H1 (cell line): ENCODE data around the gene EHD2. TPM values are rescaled to one million over a fixed set of nuclear protein-coding genes. Genes with fewer than 3 reads are reported as not detected.

Source experiments
- CTCF ChIA-PET: fragments of 300-600 bp; sonication (Branson Sonifier 250); formaldehyde crosslinking; loops from one replicate; lab custom pipeline; 2021; ENCODE audit not compliant: partially characterized antibody; lab: Charles Lee
- POLR2A ChIA-PET: fragments of 300-600 bp; sonication (Branson Sonifier 250); formaldehyde crosslinking; loops from one replicate; lab custom pipeline; 2021; ENCODE audit warnings: inconsistent platforms; ENCODE audit not compliant: partially characterized antibody; lab: Charles Lee
- DNase-seq, 2 experiments: peaks; one replicate each; pipeline versions ENCODE4 v3.0.0 to v3.0.0-alpha.2; 2010 to 2022; ENCODE audit warnings: low spot score in 2 of 2, low read depth in 1 of 2, mixed read lengths in 1 of 2
- FAIRE-seq: peaks from 2 replicates; lab custom pipeline; 2011; peaks lifted over from hg19 to GRCh38; lab: Jason Lieb, UNC
- H2AFZ ChIP-seq: 2 replicates; pipeline ENCODE4 v1.8.1; 2012; ENCODE audit warnings: low read length, inconsistent platforms
- H2AK5ac ChIP-seq: 2 replicates; pipeline ENCODE4 v1.6.1; 2013; ENCODE audit warnings: low read depth, low read length
- H2BK120ac ChIP-seq: replicated peaks from 2 replicates; pipeline ENCODE3; 2013; ENCODE audit warnings: low read depth, low read length, inconsistent platforms
- H2BK12ac ChIP-seq: 2 replicates; pipeline ENCODE4 v1.6.1; 2013; ENCODE audit warnings: low read depth, low read length
- H2BK15ac ChIP-seq: 2 replicates; pipeline ENCODE4 v1.6.1; 2013; ENCODE audit warnings: low read length
- H2BK20ac ChIP-seq: 2 replicates; pipeline ENCODE4 v1.6.1; 2013; ENCODE audit warnings: low read length
- H2BK5ac ChIP-seq: 2 replicates; pipeline ENCODE4 v1.6.1; 2013; ENCODE audit warnings: low read depth, low read length
- H3K14ac ChIP-seq: 2 replicates; pipeline ENCODE4 v1.6.1; 2013; ENCODE audit warnings: inconsistent platforms; ENCODE audit not compliant: insufficient read length
- H3K18ac ChIP-seq: 2 replicates; pipeline ENCODE4 v1.6.1; 2013; ENCODE audit warnings: low read length; ENCODE audit errors: extremely low read depth
- H3K23ac ChIP-seq: 2 replicates; pipeline ENCODE4 v1.6.1; 2013; ENCODE audit warnings: inconsistent platforms; ENCODE audit not compliant: insufficient read length
- H3K23me2 ChIP-seq: 2 replicates; pipeline ENCODE4 v1.6.1; 2013; ENCODE audit warnings: low read depth, low read length
- H3K27ac ChIP-seq: 2 replicates; pipeline ENCODE4 v1.6.1; 2011; ENCODE audit warnings: low read depth, low read length, inconsistent platforms
- H3K27me3 ChIP-seq, 4 experiments: replicated peaks in 1 of 4; 1 replicate in 1 of 4; 2 replicates in 3 of 4; pipeline versions ENCODE4 v1.6.1 to v1.8.1; 2011 to 2013; ENCODE audit warnings: low read length in 3 of 4, mild to moderate bottlenecking in 3 of 4, inconsistent platforms in 2 of 4, mixed read lengths in 2 of 4, moderate library complexity in 1 of 4; ENCODE audit not compliant: control insufficient read depth in 3 of 4, insufficient read depth in 3 of 4; ENCODE audit errors: extremely low read depth in 1 of 4
- H3K36me3 ChIP-seq, 4 experiments: 2 replicates each; pipeline versions ENCODE4 v1.6.1 to v1.8.1; 2011 to 2013; ENCODE audit warnings: mild to moderate bottlenecking in 4 of 4, low read length in 3 of 4, moderate library complexity in 2 of 4, control low read depth in 1 of 4, inconsistent platforms in 1 of 4; ENCODE audit not compliant: insufficient read depth in 4 of 4, control insufficient read depth in 2 of 4
- H3K4ac ChIP-seq: replicated peaks from 2 replicates; pipeline ENCODE3; 2013; ENCODE audit warnings: low read length, low read depth, mixed read lengths, inconsistent platforms; ENCODE audit not compliant: insufficient read length
- H3K4me1 ChIP-seq, 4 experiments: replicated peaks in 1 of 4; 1 replicate in 1 of 4; 2 replicates in 3 of 4; pipeline versions ENCODE4 v1.6.1 to v1.8.1; 2011 to 2013; ENCODE audit warnings: low read length in 3 of 4, inconsistent platforms in 2 of 4, mixed read lengths in 1 of 4; ENCODE audit not compliant: insufficient read depth in 4 of 4, control insufficient read depth in 3 of 4
- H3K4me2 ChIP-seq, 2 experiments: 2 replicates each; pipeline versions ENCODE4 v1.6.1 to v1.8.1; 2011 to 2013; ENCODE audit warnings: low read depth in 2 of 2, low read length in 2 of 2, control low read depth in 1 of 2, inconsistent platforms in 1 of 2, mild to moderate bottlenecking in 1 of 2; ENCODE audit not compliant: insufficient read depth in 1 of 2
- H3K4me3 ChIP-seq, 4 experiments: fragments of 200-600, 300-600 bp in 1 of 4; sonication (generic), shearing (Covaris generic), sonication (Bioruptor Twin) in 1 of 4; 2 replicates each; pipeline versions ENCODE4 v1.5.1 to v1.8.1; 2011 to 2016; ENCODE audit warnings: low read length in 4 of 4, low read depth in 3 of 4, control low read depth in 2 of 4, inconsistent platforms in 2 of 4, mild to moderate bottlenecking in 2 of 4, mixed read lengths in 1 of 4, moderate library complexity in 1 of 4; ENCODE audit not compliant: insufficient read depth in 2 of 4; ENCODE audit errors: extremely low read depth in 1 of 4
- H3K56ac ChIP-seq: replicated peaks from 2 replicates; pipeline ENCODE3; 2013; ENCODE audit warnings: low read depth, mild to moderate bottlenecking, mixed read lengths, low read length, inconsistent platforms; ENCODE audit not compliant: insufficient read length
- H3K79me1 ChIP-seq: 2 replicates; pipeline ENCODE4 v1.6.1; 2013; ENCODE audit warnings: low read depth, low read length, control low read depth
- H3K79me2 ChIP-seq, 2 experiments: 2 replicates each; pipeline versions ENCODE4 v1.6.1 to v1.8.1; 2012 to 2013; ENCODE audit warnings: low read length in 2 of 2, mild to moderate bottlenecking in 2 of 2, inconsistent platforms in 1 of 2; ENCODE audit not compliant: insufficient read depth in 2 of 2, control insufficient read depth in 1 of 2
- H3K9ac ChIP-seq, 4 experiments: replicated peaks in 1 of 4; 1 replicate in 1 of 4; 2 replicates in 3 of 4; pipeline versions ENCODE4 v1.6.1 to v1.8.1; 2011 to 2013; ENCODE audit warnings: low read depth in 3 of 4, low read length in 3 of 4, control low read depth in 2 of 4, mild to moderate bottlenecking in 2 of 4, moderate library complexity in 2 of 4, inconsistent platforms in 1 of 4; ENCODE audit errors: extremely low read depth in 1 of 4
- H3K9me3 ChIP-seq, 2 experiments: 2 replicates each; pipeline versions ENCODE4 v1.6.1 to v1.8.1; 2012 to 2013; ENCODE audit warnings: mild to moderate bottlenecking in 2 of 2, moderate library complexity in 2 of 2, control low read depth in 1 of 2, inconsistent platforms in 1 of 2, low read depth in 1 of 2, low read length in 1 of 2, mixed read lengths in 1 of 2; ENCODE audit not compliant: insufficient read depth in 2 of 2
- H4K20me1 ChIP-seq, 2 experiments: replicated peaks in 1 of 2; 2 replicates each; pipeline versions ENCODE3 to v1.8.1; 2011 to 2013; ENCODE audit warnings: inconsistent platforms in 2 of 2, low read length in 2 of 2, mild to moderate bottlenecking in 1 of 2; ENCODE audit not compliant: insufficient read depth in 2 of 2, control insufficient read depth in 1 of 2
- H4K5ac ChIP-seq: 2 replicates; pipeline ENCODE4 v1.6.1; 2013; ENCODE audit warnings: low read length, low read depth, mixed read lengths, inconsistent platforms; ENCODE audit not compliant: insufficient read length
- H4K8ac ChIP-seq: 2 replicates; pipeline ENCODE4 v1.8.0; 2013; ENCODE audit warnings: mild to moderate bottlenecking, moderate library complexity, low read length, inconsistent platforms; ENCODE audit not compliant: insufficient read depth; ENCODE audit errors: extremely low read depth
- H4K91ac ChIP-seq: replicated peaks from 2 replicates; pipeline ENCODE3; 2013; ENCODE audit warnings: low read length, mixed read lengths, inconsistent platforms; ENCODE audit not compliant: insufficient read length
- ASH2L ChIP-seq: fragments of 200-600, 300-600 bp; sonication (generic); IDR thresholded peaks from one replicate; pipeline ENCODE4 v1.7.1; 2017; ENCODE audit warnings: low read length
- BCL11A ChIP-seq, 2 experiments: IDR thresholded peaks; one replicate each; pipeline ENCODE4 v1.6.1; 2011; ENCODE audit warnings: low read depth in 2 of 2, low read length in 2 of 2, mild to moderate bottlenecking in 2 of 2
- CBX5 ChIP-seq: fragments of 300-800, 300-1000 bp; sonication (generic); IDR thresholded peaks from 2 replicates; pipeline ENCODE4 v1.7.1; 2016; ENCODE audit warnings: antibody characterized with exemption, low read length, low read depth
- CHD2 ChIP-seq: IDR thresholded peaks from 2 replicates; pipeline ENCODE4 v1.6.1; 2012; ENCODE audit warnings: low read length, improper control_type of control experiment
- EGR1 ChIP-seq: IDR thresholded peaks from 2 replicates; pipeline ENCODE4 v1.6.1; 2011; ENCODE audit warnings: low read depth, low read length, borderline replicate concordance
- KDM5A ChIP-seq: fragments of 200-600 bp; IDR thresholded peaks from 2 replicates; pipeline ENCODE4 v1.7.1; 2012; ENCODE audit warnings: mild to moderate bottlenecking, low read length, inconsistent platforms, mixed read lengths
- SIN3A ChIP-seq, 2 experiments: IDR thresholded peaks in 1 of 2; conservative IDR thresholded peaks in 1 of 2; 2 replicates each; pipeline ENCODE4 v1.6.1; 2011 to 2012; ENCODE audit warnings: low read length in 2 of 2, improper control_type of control experiment in 1 of 2, low read depth in 1 of 2, mild to moderate bottlenecking in 1 of 2
- SIX5 ChIP-seq: IDR thresholded peaks from 2 replicates; pipeline ENCODE4 v1.6.1; 2011; ENCODE audit warnings: mild to moderate bottlenecking, low read depth, low read length
- WGBS, 2 experiments: shearing (Covaris generic) in 1 of 2; methylation state at CpG; one replicate each; pipeline versions ENCODE4 v1.1.6 to v1.1.7; 2013 to 2015; ENCODE audit warnings: low lambda C conversion rate in 2 of 2, mixed read lengths in 2 of 2, inconsistent platforms in 1 of 2, low coverage in 1 of 2, missing lambda C conversion rate in 1 of 2; ENCODE audit not compliant: insufficient replicate concordance in 2 of 2, insufficient coverage in 1 of 2, insufficient read length in 1 of 2; ENCODE audit errors: extremely low coverage in 1 of 2, missing lambda C conversion rate in 1 of 2; 5-methylcytosine and 5-hydroxymethylcytosine counted together
- polyA plus RNA-seq, 7 experiments: library from polyadenylated mRNA; depleted of rRNA in 3 of 7; stranded (reverse) in 5 of 7; unstranded in 2 of 7; fragments of >200 nt in 5 of 7; fragments of 200-250 nt in 2 of 7; gene quantifications; 1 replicate in 5 of 7; 2 replicates in 1 of 7; 4 replicates in 1 of 7; pipeline versions ENCODE4 v1.2.1 to v1.2.3, GENCODE V29; 2011 to 2013; ENCODE audit warnings: missing spikeins in 2 of 7, mixed read lengths in 2 of 7
- total RNA-seq: library from RNA; stranded (reverse); fragmentation: NEBNext Ultra II Directional; extraction: Animal tissue kit (Norgen Biotek cat#: 25700); gene quantifications from 2 replicates; pipeline ENCODE4 v1.2.1, GENCODE V29; 2021

The EHD2 gene
- total and polyA plus RNA-seq, 2 of the 8 experiments (the other 6 are each of a cell fraction or from before 2014, with no cell fraction given): 4.5 to 14.3 TPM

DNA sequence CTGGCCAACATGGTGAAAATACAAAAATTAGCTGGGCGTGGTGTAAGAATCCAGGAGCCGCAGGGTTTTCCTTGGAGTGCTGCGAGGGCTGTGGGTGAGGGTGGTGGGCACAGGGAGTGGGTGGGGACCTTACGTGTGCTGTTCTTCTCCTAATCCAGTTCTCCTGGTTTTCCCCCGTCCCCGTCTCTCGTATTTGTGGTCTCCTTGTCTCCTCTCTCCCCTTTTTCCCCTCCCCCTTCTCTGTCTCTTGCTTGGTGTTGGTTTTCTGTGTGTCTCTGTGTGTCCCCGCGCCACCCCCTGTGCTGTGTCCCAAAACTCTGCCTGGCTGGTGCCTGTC is 67.0 kb downstream of the EHD2 start:
- no peak for DNase-seq
- ChIA-PET CTCF (interaction anchor here (0.7 to 3.4 kb wide), 5 partner anchors 8 to 322 kb away, joined by 3 to 32 read pairs (median 5); partner anchors contain the start of gene EHD2), POLR2A (interaction anchor here (0.6 to 3.9 kb wide), 10 partner anchors 8 to 91 kb away, joined by 3 to 27 read pairs (median 4); partner anchors contain the start of gene NOP53)
- Histone ChIP-seq H4K5ac (no peak overlapping the region), H3K23ac (no peak overlapping the region), H2BK120ac (no peak overlapping the region), H3K27ac (no peak overlapping the region), H3K79me2 (peaks cover 13 to 25% of the 10 kb centered on the region in 2 experiments), H3K79me1 (peaks cover 7% of the 10 kb centered on the region), H3K4me2 (peak overlapping the region; percentile 59 to 92), H3K4me1 (peaks cover 0 to 6% (median 4%) of the 10 kb centered on the region in 4 experiments; a peak in 4 of 7 replicates), H3K27me3 (no peaks in the 10 kb centered on the region), H4K8ac (no peak overlapping the region), H2BK20ac (no peak overlapping the region), H4K20me1 (peaks cover 8 to 24% of the 10 kb centered on the region in 2 experiments), H2BK15ac (no peak overlapping the region), H2AK5ac (no peak overlapping the region), H3K14ac (no peak overlapping the region), H2BK12ac (no peak overlapping the region), H3K4ac (no peak overlapping the region), H3K4me3 (peak overlapping the region; percentile 19 to 97 (median 68); a peak in 5 of 8 replicates), H2BK5ac (0 out of 2 replicates have a peak overlapping the region, but pooled peaks have one; percentile 44), H4K91ac (no peak overlapping the region), H3K23me2 (peaks cover 8% of the 10 kb centered on the region), H2AFZ (no peak overlapping the region), H3K56ac (no peak overlapping the region), H3K18ac (no peak overlapping the region; the same call in 1 of the 2 replicates), H3K9ac (no peak overlapping the region), H3K36me3 (peaks cover 14 to 36% (median 31%) of the 10 kb centered on the region in 4 experiments), H3K9me3 (no peaks in the 10 kb centered on the region)
- FAIRE-seq: no peak
- 90% methylated on average over 9 of the region's 9 CpGs; no CpG with 5 or more reads in 1 of the 2 experiments for WGBS, 2 experiments
- no peak for TF ChIP-seq CHD2
- no peak for TF ChIP-seq EGR1
- TF ChIP-seq CBX5: no peak
- TF ChIP-seq KDM5A: no peak
- no peak for TF ChIP-seq SIX5
- no peak for TF ChIP-seq BCL11A (IDR thresholded peaks at IDR 0.05; ENCODE audit: low read depth in 2 of 2, low read length in 2 of 2)
- no peak for TF ChIP-seq SIN3A (conservative IDR thresholded peaks at IDR 0.05 in 1 of 2, IDR thresholded peaks at IDR 0.05 in 1 of 2; ENCODE audit: low read depth in 1 of 2, low read length in 2 of 2)
- no peak for TF ChIP-seq ASH2L
